GM13976 (cell line): ENCODE results near the gene MAD1L1.

Experiments used
- DNase-seq: peaks from one replicate; pipeline ENCODE4 v3.0.0; 2012; ENCODE audit warnings: low spot score
- CTCF ChIP-seq: IDR thresholded peaks from 2 replicates; pipeline ENCODE4 v1.5.1; 2012; ENCODE audit warnings: borderline replicate concordance, mild to moderate bottlenecking; ENCODE audit not compliant: insufficient read depth; ENCODE audit errors: extremely low read depth, missing control alignments, control extremely low read depth
- in situ Hi-C: fragments of 300-500 bp; cut with MboI; formaldehyde crosslinking; loops from one replicate; pipeline ENCODE4 v1.12.0; 2022; ENCODE audit warnings: low sequenced_read_pairs, mixed read lengths, inconsistent platforms; ENCODE audit not compliant: unreplicated experiment

Gene MAD1L1

GRCh38 chr7:1946773-1947450, 285.8 kb downstream of the MAD1L1 start:
- DNase-seq = no peak
- in situ Hi-C loops = no loop called here
- TF ChIP-seq CTCF = no peak

GRCh38 chr7:1946025-1946772, 286.5 kb downstream of the MAD1L1 start:
- in situ Hi-C loops = no loop called here
- no peak for TF ChIP-seq CTCF
- no peak for DNase-seq

- TF ChIP-seq CTCF = no peak
- in situ Hi-C loops = no loop called here
Measured at GRCh38 chr7:1945558-1945957, 287.2 kb downstream of the MAD1L1 start.

GRCh38 chr7:1944619-1945210, 288.0 kb downstream of the MAD1L1 start:
- TF ChIP-seq CTCF = no peak
- DNase-seq = no peak
- in situ Hi-C loops = no loop called here

More at GRCh38 chr7:1945558-1945957, 287.2 kb downstream of the MAD1L1 start:
- no peak for DNase-seq

GRCh38 chr7:1943933-1944618, 288.7 kb downstream of the MAD1L1 start:
- no peak for TF ChIP-seq CTCF
- no peak for DNase-seq
- in situ Hi-C loops = no loop called here

- no peak for TF ChIP-seq CTCF
- no peak for DNase-seq
Measured at GRCh38 chr7:1943326-1943725, 289.4 kb downstream of the MAD1L1 start.

More at GRCh38 chr7:1943326-1943725, 289.4 kb downstream of the MAD1L1 start:
- in situ Hi-C loops = no loop called here
